ENCODE data around the gene ZNF804A. TPM values are rescaled to one million over a fixed set of nuclear protein-coding genes. Genes with fewer than 3 reads are reported as not detected.
"Not testable (repeated sequence)": the region's sequence is repeated elsewhere in the genome, so short reads cannot be mapped to it uniquely, and the experiment has no call there.

The ZNF804A gene
- total RNA-seq, 1 donor, result 10.8 TPM

DNA sequence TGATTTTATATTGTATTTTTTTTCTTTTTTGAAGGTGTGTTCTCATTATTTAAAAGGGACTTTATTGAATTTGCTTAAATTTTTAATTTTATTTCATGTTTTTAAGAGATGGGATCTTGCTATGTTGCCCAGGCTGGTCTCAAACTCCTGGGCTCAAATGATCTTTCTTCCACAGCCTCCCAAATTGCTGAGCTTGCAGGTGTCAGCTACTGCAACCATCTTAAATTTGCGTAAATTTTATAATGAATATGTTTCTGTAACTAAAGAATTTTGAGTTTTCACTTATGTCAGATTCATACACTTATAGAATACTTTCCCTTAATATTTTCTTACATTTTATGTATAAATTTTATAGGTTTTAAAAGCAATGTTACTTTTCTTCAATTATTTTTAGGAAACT lies 157.8 kb downstream of the ZNF804A start:
- no peak overlapping the region for H3K4me3 ChIP-seq (ENCODE audit: low read depth, low read length)
- no peak for TF ChIP-seq CTCF (IDR thresholded peaks at IDR 0.05; ENCODE audit: insufficient read depth, low read depth, low read length)
- no peak for DNase-seq (ENCODE audit: low read depth)

GRCh38 chr2:184756885-184757284 lies 158.6 kb downstream of the ZNF804A start:
- no peak overlapping the region for H3K4me3 ChIP-seq (ENCODE audit: low read depth, low read length)
- TF ChIP-seq CTCF (IDR thresholded peaks at IDR 0.05; ENCODE audit: insufficient read depth, low read depth, low read length), result no peak
- DNase-seq (ENCODE audit: low read depth), result peak; percentile 3

GRCh38 chr2:184759557-184760255 lies 161.4 kb downstream of the ZNF804A start:
- H3K4me3 ChIP-seq (ENCODE audit: low read depth, low read length); DNase-seq (ENCODE audit: low read depth): not testable (repeated sequence)

GRCh38 chr2:184760931-184761330 lies 162.6 kb downstream of the ZNF804A start:
- DNase-seq (ENCODE audit: low read depth), result no peak
- no peak overlapping the region for H3K4me3 ChIP-seq (ENCODE audit: low read depth, low read length)
- TF ChIP-seq CTCF (IDR thresholded peaks at IDR 0.05; ENCODE audit: insufficient read depth, low read depth, low read length), result no peak

GRCh38 chr2:184765112-184765895 lies 167.0 kb downstream of the ZNF804A start:
- DNase-seq (ENCODE audit: low read depth), result no peak
- TF ChIP-seq CTCF (IDR thresholded peaks at IDR 0.05; ENCODE audit: insufficient read depth, low read depth, low read length), result no peak
- H3K4me3 ChIP-seq (ENCODE audit: low read depth, low read length), result no peak overlapping the region

- no peak for TF ChIP-seq CTCF (IDR thresholded peaks at IDR 0.05; ENCODE audit: insufficient read depth, low read depth, low read length)
- no peak for DNase-seq (ENCODE audit: low read depth)
- H3K4me3 ChIP-seq (ENCODE audit: low read depth, low read length), result no peak overlapping the region
These were observed 168.7 kb downstream of the ZNF804A start for GRCh38 chr2:184767059-184767458.

DNA sequence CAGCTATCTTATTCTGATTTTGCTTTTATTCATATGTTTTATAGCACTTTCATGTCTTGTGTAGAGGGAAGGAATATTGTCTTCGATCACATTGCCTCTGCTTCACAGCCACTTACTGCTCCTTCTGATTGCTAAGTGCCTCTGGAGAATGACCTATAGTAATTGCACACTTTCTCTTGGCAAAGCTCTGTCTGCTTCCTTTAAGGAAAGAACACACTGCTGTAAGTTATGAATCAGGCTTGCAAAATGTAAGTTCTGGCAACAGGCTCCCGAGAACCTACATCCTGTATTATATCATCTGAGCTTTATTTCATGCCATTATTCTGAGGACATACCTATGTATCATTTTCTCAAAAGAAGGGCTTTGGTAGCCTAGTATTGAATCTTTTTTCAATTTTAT lies 170.7 kb downstream of the ZNF804A start:
- DNase-seq (ENCODE audit: low read depth), result peak; percentile 14
- no peak overlapping the region for H3K4me3 ChIP-seq (ENCODE audit: low read depth, low read length)
- TF ChIP-seq CTCF (IDR thresholded peaks at IDR 0.05; ENCODE audit: insufficient read depth, low read depth, low read length), result no peak

Measured in fibroblast of villous mesenchyme (primary cell).